SU-DHL-6 (cell line): Measurements from ENCODE around the gene ZC3H8.

ENCODE experiments used
- H2AFZ ChIP-seq: fragments of 200-600 bp; sonication (generic); 2 replicates; pipeline ENCODE4 v1.6.1; 2014; ENCODE audit warnings: low read depth, mild to moderate bottlenecking, moderate library complexity, mixed read lengths, antibody characterized with exemption, low read length; ENCODE audit not compliant: severe bottlenecking
- H3F3A ChIP-seq: fragments of 200-600 bp; shearing (Covaris generic); 2 replicates; pipeline ENCODE4 v1.6.0; 2016; ENCODE audit warnings: antibody characterized with exemption, mild to moderate bottlenecking; ENCODE audit not compliant: insufficient read depth
- H3K27ac ChIP-seq: fragments of 200-600 bp; sonication (generic); 2 replicates; pipeline ENCODE4 v1.5.1; 2016; ENCODE audit warnings: low read depth, mild to moderate bottlenecking, low read length, moderate library complexity, mixed read lengths
- H3K27me3 ChIP-seq: fragments of 200-600 bp; sonication (generic), shearing (Covaris generic); 2 replicates; pipeline ENCODE4 v1.6.0; 2014; ENCODE audit warnings: mild to moderate bottlenecking, low read length
- H3K36me3 ChIP-seq: fragments of 200-600 bp; sonication (generic); 2 replicates; pipeline ENCODE4 v1.6.1; 2014; ENCODE audit warnings: mild to moderate bottlenecking, low read length, mixed read lengths
- H3K4me2 ChIP-seq: fragments of 300-600, 200-600 bp; shearing (Covaris generic), sonication (generic); 2 replicates; pipeline ENCODE4 v1.6.0; 2014; ENCODE audit warnings: low read length, low read depth, mild to moderate bottlenecking; ENCODE audit not compliant: poor library complexity, severe bottlenecking
- H3K4me3 ChIP-seq: fragments of 200-600 bp; sonication (generic); 2 replicates; pipeline ENCODE4 v1.5.1; 2014; ENCODE audit warnings: antibody characterized with exemption, low read length, mild to moderate bottlenecking, mixed read lengths; ENCODE audit not compliant: insufficient read depth, poor library complexity, severe bottlenecking
- H3K79me2 ChIP-seq: fragments of 200-600 bp; sonication (generic); 2 replicates; pipeline ENCODE4 v1.6.1; 2014; ENCODE audit warnings: mild to moderate bottlenecking, low read length, moderate library complexity; ENCODE audit not compliant: insufficient read depth
- H3K9ac ChIP-seq: fragments of 200-600 bp; sonication (generic); 2 replicates; pipeline ENCODE4 v1.7.0; 2014; ENCODE audit warnings: mild to moderate bottlenecking, low read length
- H3K9me2 ChIP-seq: fragments of 200-600 bp; sonication (generic); replicated peaks from 2 replicates; pipeline ENCODE4 v1.6.1; 2014; ENCODE audit warnings: low read length; ENCODE audit not compliant: insufficient read depth
- H3K9me3 ChIP-seq: fragments of 200-600 bp; sonication (generic); 2 replicates; pipeline ENCODE4 v1.6.1; 2014; ENCODE audit warnings: low read length, mixed read lengths; ENCODE audit not compliant: insufficient read depth
- H4K20me1 ChIP-seq: fragments of 200-600 bp; sonication (generic); 2 replicates; pipeline ENCODE4 v1.6.1; 2014; ENCODE audit warnings: low read depth, mild to moderate bottlenecking, antibody characterized with exemption, low read length, moderate library complexity, mixed read lengths
- EZH2phosphoT487 ChIP-seq: fragments of 200-600 bp; sonication (generic), shearing (Covaris generic); conservative IDR thresholded peaks from 2 replicates; pipeline ENCODE4 v1.6.1; 2018; ENCODE audit warnings: mild to moderate bottlenecking, antibody characterized with exemption, low read length, moderate library complexity, mixed read lengths
- TF ChIP-seq, protein P1 (sequence below): fragments of 200-600 bp; sonication (generic); IDR thresholded peaks from one replicate; pipeline ENCODE4 v1.5.1; 2017; ENCODE audit warnings: antibody characterized with exemption, mild to moderate bottlenecking, low read length, moderate library complexity; ENCODE audit not compliant: insufficient read depth, poor library complexity, severe bottlenecking

Gene ZC3H8

DNA sequence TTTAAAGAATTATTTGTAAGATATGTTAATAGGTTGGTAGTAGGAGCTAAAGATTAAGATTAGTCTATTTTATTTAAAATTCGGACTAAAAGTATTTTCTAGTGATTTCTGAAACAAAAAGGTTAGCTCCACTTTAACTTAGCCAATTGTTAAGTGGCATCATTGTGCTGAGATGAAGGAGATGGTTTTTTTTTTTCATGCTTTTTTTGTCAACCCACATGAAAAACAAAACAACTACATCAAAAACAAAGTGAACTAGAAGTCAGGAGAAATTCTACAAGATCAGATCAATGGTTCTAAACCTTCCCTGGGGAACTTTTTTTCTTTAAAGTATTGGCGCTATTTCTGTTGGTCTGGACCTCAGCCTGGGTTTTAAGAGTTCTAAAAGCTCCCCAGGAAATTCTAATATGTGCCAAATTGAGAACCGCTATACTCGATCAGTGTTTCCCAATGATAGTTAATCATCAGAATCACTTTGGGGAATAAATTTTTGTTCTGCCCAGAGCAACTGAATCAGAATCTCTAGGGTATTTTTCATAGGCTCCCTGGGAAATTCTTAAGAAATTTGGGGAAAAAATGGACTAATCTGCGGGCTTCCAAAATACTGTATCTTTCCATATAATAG lies 22.9 kb upstream of the ZC3H8 start:
- TF ChIP-seq EZH2phosphoT487, result no peak
- TF ChIP-seq, protein P1, sequence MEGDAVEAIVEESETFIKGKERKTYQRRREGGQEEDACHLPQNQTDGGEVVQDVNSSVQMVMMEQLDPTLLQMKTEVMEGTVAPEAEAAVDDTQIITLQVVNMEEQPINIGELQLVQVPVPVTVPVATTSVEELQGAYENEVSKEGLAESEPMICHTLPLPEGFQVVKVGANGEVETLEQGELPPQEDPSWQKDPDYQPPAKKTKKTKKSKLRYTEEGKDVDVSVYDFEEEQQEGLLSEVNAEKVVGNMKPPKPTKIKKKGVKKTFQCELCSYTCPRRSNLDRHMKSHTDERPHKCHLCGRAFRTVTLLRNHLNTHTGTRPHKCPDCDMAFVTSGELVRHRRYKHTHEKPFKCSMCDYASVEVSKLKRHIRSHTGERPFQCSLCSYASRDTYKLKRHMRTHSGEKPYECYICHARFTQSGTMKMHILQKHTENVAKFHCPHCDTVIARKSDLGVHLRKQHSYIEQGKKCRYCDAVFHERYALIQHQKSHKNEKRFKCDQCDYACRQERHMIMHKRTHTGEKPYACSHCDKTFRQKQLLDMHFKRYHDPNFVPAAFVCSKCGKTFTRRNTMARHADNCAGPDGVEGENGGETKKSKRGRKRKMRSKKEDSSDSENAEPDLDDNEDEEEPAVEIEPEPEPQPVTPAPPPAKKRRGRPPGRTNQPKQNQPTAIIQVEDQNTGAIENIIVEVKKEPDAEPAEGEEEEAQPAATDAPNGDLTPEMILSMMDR, result no peak

DNA sequence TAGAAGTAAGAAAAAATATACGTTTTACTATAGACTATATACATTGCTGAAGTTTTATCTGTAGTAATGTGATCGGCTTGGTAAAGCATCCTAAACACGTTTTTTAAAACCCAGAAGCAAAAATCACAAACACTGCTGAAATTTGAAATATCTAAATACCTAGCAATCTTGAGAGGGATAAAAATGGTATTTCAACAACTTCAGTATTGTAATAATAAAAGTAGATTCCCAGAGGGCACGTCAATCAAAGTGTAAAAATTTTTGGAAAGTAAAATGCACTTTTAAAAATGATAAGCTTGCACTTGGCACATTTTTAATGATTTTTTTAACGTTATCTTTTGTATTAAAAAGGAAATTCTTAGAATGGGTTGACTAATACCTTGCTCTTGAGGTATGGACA lies 22.1 kb upstream of the ZC3H8 start:
- Histone ChIP-seq H3K27me3 (no peaks in the 10 kb centered on the region), H3K79me2 (no peaks in the 10 kb centered on the region), H3K9me3 (no peaks in the 10 kb centered on the region), H3K9me2 (no peaks in the 10 kb centered on the region), H3K36me3 (no peaks in the 10 kb centered on the region), H3K27ac (no peak overlapping the region), H3K4me2 (peak overlapping the region; percentile 89), H3K4me3 (peak overlapping the region; percentile 83), H2AFZ (peak overlapping the region; percentile 44), H3K9ac (peak overlapping the region; percentile 100), H4K20me1 (no peaks in the 10 kb centered on the region), H3F3A (peaks cover 36% of the 10 kb centered on the region)
- TF ChIP-seq, protein P1, result no peak
- no peak for TF ChIP-seq EZH2phosphoT487

More for the DNA sequence above, 22.9 kb upstream of the ZC3H8 start:
- Histone ChIP-seq H4K20me1 (no peaks in the 10 kb centered on the region), H3K4me2 (peak overlapping the region; percentile 89), H3K9me3 (no peaks in the 10 kb centered on the region), H3K27ac (no peak overlapping the region), H3K27me3 (no peaks in the 10 kb centered on the region), H3K36me3 (no peaks in the 10 kb centered on the region), H2AFZ (no peak overlapping the region), H3F3A (peaks cover 36% of the 10 kb centered on the region), H3K79me2 (no peaks in the 10 kb centered on the region), H3K4me3 (no peak overlapping the region), H3K9ac (no peak overlapping the region), H3K9me2 (no peaks in the 10 kb centered on the region)

DNA sequence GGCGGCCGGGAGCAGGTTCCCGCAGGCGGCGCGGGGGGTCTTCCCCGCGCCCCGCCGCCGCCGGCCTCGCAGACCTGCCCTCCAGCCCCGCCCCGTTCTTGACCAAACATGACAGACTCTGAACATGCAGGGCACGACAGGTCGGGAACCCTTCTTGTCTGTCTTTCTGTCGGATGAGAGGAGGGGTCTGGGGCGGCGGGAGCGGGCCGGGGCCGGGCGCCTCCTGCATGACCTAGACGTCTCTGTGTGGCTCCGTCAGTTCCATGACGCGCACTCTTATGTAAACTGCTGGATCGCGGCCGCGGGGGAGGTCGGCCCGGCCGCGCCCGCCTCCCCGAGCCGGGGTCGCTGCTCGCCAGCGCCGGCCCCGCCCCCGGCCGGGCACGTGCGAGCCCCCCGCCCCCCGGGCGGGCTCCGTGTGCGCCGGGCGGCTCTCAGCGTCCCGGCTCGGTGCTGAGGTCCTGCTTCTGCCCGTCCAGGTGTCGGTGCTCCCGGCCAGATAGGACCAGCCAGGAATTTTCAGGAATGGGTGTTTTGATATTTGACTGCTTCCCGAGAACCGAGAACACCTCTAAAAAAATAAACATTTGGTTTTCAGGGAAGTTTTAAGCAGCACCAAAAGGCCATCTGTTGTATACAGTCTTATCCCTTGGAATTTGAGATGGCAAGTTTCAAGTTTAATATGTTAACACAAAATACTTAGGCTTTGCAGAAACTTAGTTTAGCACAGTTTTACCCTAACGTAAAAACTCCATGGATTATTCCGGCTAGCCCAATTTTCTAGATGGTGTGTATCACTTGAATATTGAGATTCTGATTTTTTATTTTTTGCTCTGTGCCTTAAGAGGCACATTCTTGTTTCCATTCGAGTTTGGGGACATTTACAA lies 21.3 kb upstream of the ZC3H8 start:
- Histone ChIP-seq H3K27ac (peak overlapping the region; percentile 90), H3F3A (peaks cover 36% of the 10 kb centered on the region), H3K9ac (peak overlapping the region; percentile 100), H3K36me3 (no peaks in the 10 kb centered on the region), H3K9me2 (no peaks in the 10 kb centered on the region), H2AFZ (peak overlapping the region; percentile 49), H3K9me3 (no peaks in the 10 kb centered on the region), H4K20me1 (no peaks in the 10 kb centered on the region), H3K79me2 (no peaks in the 10 kb centered on the region), H3K27me3 (no peaks in the 10 kb centered on the region), H3K4me2 (peak overlapping the region; percentile 89), H3K4me3 (peak overlapping the region; percentile 83)
- TF ChIP-seq EZH2phosphoT487, result no peak
- TF ChIP-seq, protein P1, result no peak
